OCI-LY7 (cell line): ENCODE results near the gene BICDL2. TPM values are rescaled to one million over a fixed set of nuclear protein-coding genes. Genes with fewer than 3 reads are reported as not detected.

Experiments used
- BruUV-seq: library from RNA; stranded (reverse); fragments of 400-500 nt; replicated peaks from 2 replicates; lab custom pipeline; 2021; lab: Mats Ljungman, UMichigan
- CTCF ChIA-PET: fragments of 300-600 bp; sonication (Branson Sonifier 250); formaldehyde crosslinking; loops from one replicate; lab custom pipeline; 2022; ENCODE audit warnings: antibody characterized with exemption; ENCODE audit not compliant: unreplicated experiment; lab: Charles Lee
- POLR2A ChIA-PET: fragments of 300-600 bp; sonication (Branson Sonifier 250); formaldehyde crosslinking; loops from one replicate; lab custom pipeline; 2022; ENCODE audit warnings: antibody characterized with exemption; lab: Charles Lee
- DNase-seq: peaks from one replicate; pipeline ENCODE4 v3.0.0-alpha.2; 2015; ENCODE audit warnings: low spot score
- H2AFZ ChIP-seq: fragments of 200-600 bp; sonication (generic), shearing (Covaris generic); 2 replicates; pipeline ENCODE4 v1.6.1; 2014; ENCODE audit warnings: mild to moderate bottlenecking, antibody characterized with exemption, low read length, moderate library complexity
- H3K27ac ChIP-seq: fragments of 200-600 bp; sonication (generic); 2 replicates; pipeline ENCODE4 v1.5.1; 2014; ENCODE audit warnings: mixed run types, low read depth, mild to moderate bottlenecking, moderate library complexity, low read length, inconsistent platforms; ENCODE audit not compliant: poor library complexity, severe bottlenecking
- H3K36me3 ChIP-seq: fragments of 200-600 bp; sonication (generic); 2 replicates; pipeline ENCODE4 v1.6.1; 2014; ENCODE audit warnings: mild to moderate bottlenecking, antibody characterized with exemption, low read length, moderate library complexity, mixed read lengths; ENCODE audit not compliant: insufficient read depth
- H3K4me1 ChIP-seq: fragments of 200-600 bp; sonication (generic); 2 replicates; pipeline ENCODE4 v1.5.1; 2014; ENCODE audit warnings: mild to moderate bottlenecking, low read length; ENCODE audit not compliant: insufficient read depth, poor library complexity, severe bottlenecking
- H3K4me2 ChIP-seq: fragments of 200-600 bp; sonication (generic); 2 replicates; pipeline ENCODE4 v1.6.1; 2014; ENCODE audit warnings: mild to moderate bottlenecking, low read length
- H3K4me3 ChIP-seq: fragments of 200-600 bp; sonication (generic); 2 replicates; pipeline ENCODE4 v1.5.1; 2014; ENCODE audit warnings: mild to moderate bottlenecking, low read depth, low read length; ENCODE audit not compliant: poor library complexity, severe bottlenecking
- H3K79me2 ChIP-seq: fragments of 200-600 bp; sonication (generic); 2 replicates; pipeline ENCODE4 v1.6.1; 2016; ENCODE audit warnings: low read depth, mild to moderate bottlenecking, low read length, moderate library complexity, mixed read lengths; ENCODE audit not compliant: insufficient read depth
- H3K9me2 ChIP-seq: fragments of 200-600 bp; sonication (generic); 2 replicates; pipeline ENCODE4 v1.6.1; 2016; ENCODE audit warnings: mild to moderate bottlenecking, low read length, mixed read lengths; ENCODE audit not compliant: insufficient read depth
- H3K9me3 ChIP-seq: fragments of 200-600 bp; sonication (generic); 2 replicates; pipeline ENCODE4 v1.6.1; 2014; ENCODE audit warnings: mild to moderate bottlenecking, mixed run types, low read length, mixed read lengths
- H4K20me1 ChIP-seq: fragments of 200-600 bp; sonication (generic); 2 replicates; pipeline ENCODE4 v1.6.1; 2014; ENCODE audit warnings: mild to moderate bottlenecking, antibody characterized with exemption, low read length, moderate library complexity, mixed read lengths; ENCODE audit not compliant: insufficient read depth
- CTCF ChIP-seq: fragments of 200-600 bp; sonication (generic); conservative IDR thresholded peaks from 2 replicates; pipeline ENCODE4 v1.5.1; 2014; ENCODE audit warnings: mild to moderate bottlenecking, antibody characterized with exemption, low read length, moderate library complexity, mixed read lengths
- EZH2phosphoT487 ChIP-seq: fragments of 200-600 bp; sonication (generic); IDR thresholded peaks from 2 replicates; pipeline ENCODE4 v1.6.1; 2018; ENCODE audit warnings: low read depth, borderline replicate concordance, mild to moderate bottlenecking, mixed run types, antibody characterized with exemption, low read length, moderate library complexity, mixed read lengths
- intact Hi-C: fragments of 100-400 bp; cut with micrococcal nuclease; formaldehyde crosslinking; loops from one replicate; pipeline ENCODE4 v1.10.0; 2022; ENCODE audit not compliant: unreplicated experiment
- total RNA-seq, 2 experiments: library from RNA; depleted of rRNA in 1 of 2; stranded (reverse); fragments of >200 nt in 1 of 2; shearing (Covaris generic) in 1 of 2; gene quantifications; 2 replicates each; pipeline ENCODE4 v1.2.3, GENCODE V29; 2014 to 2022

BICDL2 gene
- total RNA-seq, 2 experiments from 2014 or later = not detected

GRCh38 chr16:3025032-3026002, 11.4 kb downstream of the BICDL2 start:
- ChIA-PET CTCF (interaction anchor here (0.6 to 1.0 kb wide), 3 partner anchors 18 to 157 kb away, joined by 3 to 4 read pairs (median 3); no protein-coding TSS in a partner anchor), POLR2A (interaction anchor here (0.7 kb wide), 1 partner anchor 110 kb away, joined by 3 read pairs; no protein-coding TSS in a partner anchor)
- intact Hi-C loops = no loop called here
- TF ChIP-seq EZH2phosphoT487 (no peak), CTCF (no peak)
- Histone ChIP-seq H3K9me3 (no peaks in the 10 kb centered on the region), H2AFZ (no peak overlapping the region), H3K9me2 (no peaks in the 10 kb centered on the region), H3K4me2 (no peak overlapping the region), H4K20me1 (no peaks in the 10 kb centered on the region; the same call in 1 of the 2 replicates), H3K4me3 (no peak overlapping the region), H3K27ac (no peak overlapping the region), H3K36me3 (peaks cover 16% of the 10 kb centered on the region), H3K79me2 (no peaks in the 10 kb centered on the region), H3K4me1 (peaks cover 42% of the 10 kb centered on the region)
- no TSS peak for BruUV-seq
- no peak for DNase-seq

GRCh38 chr16:3023669-3024478, 12.9 kb downstream of the BICDL2 start, which contains the start of the genes HCFC1R1 and THOC6:
TSS of gene HCFC1R1 (minus strand) at chr16:3023942. CDS start at chr16:3023941, 1 bp downstream.
TSS of gene THOC6 (plus strand) at chr16:3024035. CDS start at chr16:3024327, 292 bp downstream.
- Histone ChIP-seq H2AFZ (peak within 1 kb of the TSS; percentile 61), H3K36me3 (peaks cover 16% of the 10 kb centered on the region), H3K4me2 (peak within 1 kb of the TSS; percentile 92), H3K27ac (peak within 1 kb of the TSS; percentile 67), H3K9me3 (no peaks in the 10 kb centered on the region), H3K4me3 (peak within 1 kb of the TSS; percentile 72), H3K79me2 (no peaks in the 10 kb centered on the region), H4K20me1 (no peaks in the 10 kb centered on the region; the same call in 1 of the 2 replicates), H3K4me1 (peaks cover 43% of the 10 kb centered on the region), H3K9me2 (no peaks in the 10 kb centered on the region)
- DNase-seq = peak; percentile 99
- CTCF ChIA-PET = interaction anchor here (1.0 kb wide), 1 partner anchor 20 kb away, joined by 4 read pairs; no protein-coding TSS in a partner anchor
- no peak for TF ChIP-seq CTCF
- no peak for TF ChIP-seq EZH2phosphoT487
- intact Hi-C loops = no loop called here
- POLR2A ChIA-PET = interaction anchor here (0.6 to 1.2 kb wide), 2 partner anchors 12 to 111 kb away, joined by 3 to 4 read pairs; partner anchors contain the start of gene ZNF213
- TSS peak; percentile 93 for BruUV-seq
